GM19397 (cell line): ENCODE results near the gene ACTL9.
"Not testable (repeated sequence)": the region's sequence is repeated elsewhere in the genome, so short reads cannot be mapped to it uniquely, and the experiment has no call there.

Experiments used
- ATAC-seq: cut with Tn5 transposase; IDR thresholded peaks from one replicate; pipeline ENCODE4 v1.9.1; 2021; ENCODE audit warnings: mild to moderate bottlenecking, moderate library complexity; ENCODE audit not compliant: unreplicated experiment

The ACTL9 gene

GRCh38 chr19:8698433-8699063, at the start of gene ACTL9:
ACTL9 (minus strand) TSS chr19:8698795; CDS start chr19:8698701, 94 bp downstream.
- no peak for ATAC-seq

- not testable (repeated sequence) for ATAC-seq
Observed at GRCh38 chr19:8739291-8740065, 40.9 kb upstream of the ACTL9 start.

GRCh38 chr19:8738377-8738776, 39.8 kb upstream of the ACTL9 start:
- no peak for ATAC-seq

- ATAC-seq = no peak
Observed at GRCh38 chr19:8731428-8732169, 33.0 kb upstream of the ACTL9 start.

- ATAC-seq = no peak
Observed at GRCh38 chr19:8724276-8724675, 25.7 kb upstream of the ACTL9 start.

- no peak for ATAC-seq
Observed at GRCh38 chr19:8722032-8722431, 23.4 kb upstream of the ACTL9 start.

- no peak for ATAC-seq
Observed at GRCh38 chr19:8721334-8721733, 22.7 kb upstream of the ACTL9 start, which contains the start of gene OR2Z1. OR2Z1 (plus strand) TSS chr19:8721634; CDS start chr19:8731029, 9,395 bp downstream.

- not testable (repeated sequence) for ATAC-seq
Observed at GRCh38 chr19:8710337-8710736, 11.7 kb upstream of the ACTL9 start.

GRCh38 chr19:8705742-8706141, 7.1 kb upstream of the ACTL9 start:
- ATAC-seq = no peak

- not testable (repeated sequence) for ATAC-seq
Observed at GRCh38 chr19:8705304-8705703, 6.7 kb upstream of the ACTL9 start.

GRCh38 chr19:8703223-8703622, 4.6 kb upstream of the ACTL9 start:
- ATAC-seq = no peak

- no peak for ATAC-seq
Observed at GRCh38 chr19:8702350-8702749, 3.8 kb upstream of the ACTL9 start.

- no peak for ATAC-seq
Observed at GRCh38 chr19:8700956-8701355, 2.4 kb upstream of the ACTL9 start.

- no peak for ATAC-seq
Observed at GRCh38 chr19:8699908-8700307, 1.3 kb upstream of the ACTL9 start.

- no peak for ATAC-seq
Observed at GRCh38 chr19:8697671-8698432, 743 bp downstream of the ACTL9 start.

GRCh38 chr19:8696993-8697392, 1.6 kb downstream of the ACTL9 start:
- no peak for ATAC-seq

- no peak for ATAC-seq
Observed at GRCh38 chr19:8695911-8696310, 2.7 kb downstream of the ACTL9 start.

- ATAC-seq = no peak
Observed at GRCh38 chr19:8695501-8695900, 3.1 kb downstream of the ACTL9 start.

- ATAC-seq = no peak
Observed at GRCh38 chr19:8690753-8691539, 7.6 kb downstream of the ACTL9 start.

- ATAC-seq = no peak
Observed at GRCh38 chr19:8688930-8689329, 9.7 kb downstream of the ACTL9 start.
